Heart right ventricle (tissue), 16 donors: Measurements from ENCODE around the gene POLG. TPM values are rescaled to one million over a fixed set of nuclear protein-coding genes. Genes with fewer than 3 reads are reported as not detected.

ENCODE experiments used
- ATAC-seq, 8 donors: fragments of 200-7000 bp; cut with Tn5 transposase; one replicate each; pipeline ENCODE4 v1.9.1; 2020; ENCODE audit warnings: mild to moderate bottlenecking in 8 of 8, moderate library complexity in 8 of 8, moderate number of reproducible peaks in 1 of 8
- DNase-seq, 2 donors: peaks; one replicate each; pipeline ENCODE4 v3.0.0-alpha.2; 2020
- H3K27ac ChIP-seq, 10 donors: fragments of 200-600 bp; sonication (generic) in 2 of 10; one replicate each; pipeline versions ENCODE4 v1.5.0 to v1.8.0; 2020 to 2022; ENCODE audit warnings: mild to moderate bottlenecking in 3 of 10
- H3K27me3 ChIP-seq, 7 donors: fragments of 200-600 bp; one replicate each; pipeline ENCODE4 v1.8.0; 2021 to 2022; ENCODE audit warnings: mild to moderate bottlenecking in 2 of 7
- H3K36me3 ChIP-seq, 9 donors: fragments of 200-600 bp; sonication (generic) in 1 of 9; one replicate each; pipeline versions ENCODE4 v1.5.0 to v1.8.0; 2020 to 2022; ENCODE audit warnings: mild to moderate bottlenecking in 2 of 9
- H3K4me1 ChIP-seq, 9 donors: fragments of 200-600 bp; sonication (generic) in 1 of 9; one replicate each; pipeline versions ENCODE4 v1.5.0 to v1.8.0; 2020 to 2022; ENCODE audit warnings: mild to moderate bottlenecking in 4 of 9
- H3K4me3 ChIP-seq, 10 donors: fragments of 200-600 bp; sonication (generic) in 2 of 10; one replicate each; pipeline versions ENCODE4 v1.5.0 to v1.8.0; 2020 to 2022; ENCODE audit warnings: mild to moderate bottlenecking in 7 of 10, moderate library complexity in 2 of 10
- H3K9me3 ChIP-seq, 11 donors: fragments of 200-600 bp in 10 of 11; sonication (generic) in 2 of 11; one replicate each; pipeline versions ENCODE4 v1.5.0 to v1.8.0; 2013 to 2022; ENCODE audit warnings: mild to moderate bottlenecking in 2 of 11, control low read depth in 1 of 11, moderate library complexity in 1 of 11
- CTCF ChIP-seq, 9 donors: fragments of 200-600 bp; sonication (generic) in 2 of 9; IDR thresholded peaks; one replicate each; pipeline versions ENCODE4 v1.5.0 to v1.8.0; 2021 to 2022; ENCODE audit warnings: antibody characterized with exemption in 9 of 9, mild to moderate bottlenecking in 5 of 9, moderate library complexity in 1 of 9
- WGBS, 2 donors: extraction: QIAGEN DNeasy Blood & Tissue Kit; methylation state at CpG; one replicate each; pipeline ENCODE4 v1.1.7; 2013; ENCODE audit warnings: inconsistent platforms in 1 of 2; 5-methylcytosine and 5-hydroxymethylcytosine counted together
- intact Hi-C, 10 donors: fragments of 100-400 bp; cut with DNase I; formaldehyde crosslinking; loops; one replicate each; pipeline versions ENCODE4 v1.11.1 to v1.14.2; 2022
- polyA plus RNA-seq, 2 donors: library from polyadenylated mRNA; stranded (reverse); fragments of 200-250 nt; gene quantifications; one replicate each; pipeline ENCODE4 v1.2.3, GENCODE V29; 2013
- total RNA-seq, 10 donors: library from RNA; stranded (reverse); fragmentation: NEBNext Ultra II Directional in 3 of 10; extraction: Animal tissue kit (Norgen Biotek cat#: 25700) in 3 of 10; gene quantifications; one replicate each; pipeline versions ENCODE4 v1.2.1 to v1.2.4, GENCODE V29; 2021 to 2023
- donor health status: Arrhythmogenic right ventricular cardiomyopathy.
- donor health status: ischemic (EF 13 %, LVEDD 7.1; RV severe dilation, severe dysfunction).
- donor health status: healthy with polysubstance abuse.
- donor health status: DM: no; HTN: yes; CAD: no.
- donor health status: DM: no; HTN: no; CAD: no.
- donor health status: ischemic (EF 25% LVEDD 6.9; RV normal size, moderate dysfunction).
- donor health status: ischemic (EF 25% LVEDD 5.7; RV mildly dilated, moderate dysfunction).
- donor health status: healthy.
- donor health status: DM: yes; HTN: yes; CAD: no.
- donor health status: Ischemic cardiomyopathy.
- donor health status: ischemic (EF 35%, LVEDD 5.7; RV mildly dilated, moderate dysfunction).
- donor health status: nonischemic (EF 11% LVEDD 7.7; RV severe dilation, severe dysfunction).
- donor health status: DM: yes; HTN: yes; CAD: no.
- donor health status: PGD.
- donor health status: ischemic (EF 29% LVEDD 5.4; RV normal size, mild dysfunction).
- donor health status: nonischemic (EF 23%, LVEDD 6.1; RV moderate dilation, normal function).

The POLG gene
- total and polyA plus RNA-seq, 12 donors, result 31.1 to 52.5 (median 34.7) TPM

DNA sequence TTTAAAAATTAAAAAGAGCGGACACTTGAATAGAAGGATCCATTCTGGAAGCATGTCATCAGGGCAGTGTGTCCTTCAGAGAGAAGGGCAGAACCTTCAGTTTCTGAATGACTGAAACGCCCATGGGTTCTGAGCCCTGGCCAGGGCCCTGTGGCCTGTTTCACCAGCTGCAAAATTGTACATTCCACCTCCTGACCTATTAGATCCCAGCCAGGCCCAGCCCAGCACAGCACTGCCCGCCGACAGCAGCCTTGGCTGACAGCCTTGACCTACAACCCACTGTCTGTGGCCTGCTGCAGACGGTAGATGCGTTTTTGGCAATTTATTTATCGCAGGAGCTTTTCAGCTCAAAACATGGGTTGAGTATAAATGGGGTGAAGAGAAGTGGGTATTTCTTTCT, 5.9 kb upstream of the POLG start:
- ATAC-seq (peak in 1 of 8 donors; percentile 51), DNase-seq (no peak)
- H3K27ac ChIP-seq, result no peak overlapping the region
- 61 to 73% methylated on average over 7 of the region's 7 CpGs for WGBS, 2 donors
- no peaks in the 10 kb centered on the region for H3K9me3 ChIP-seq
- H3K27me3 ChIP-seq, result peaks cover 0 to 20% (median 13%) of the 10 kb centered on the region in 7 donors
- intact Hi-C loops, result no loop called here
- no peak for TF ChIP-seq CTCF (IDR thresholded peaks at IDR 0.05)
- H3K4me3 ChIP-seq, result no peak overlapping the region
- peaks cover 2 to 9% (median 5%) of the 10 kb centered on the region in 9 donors for H3K4me1 ChIP-seq
- no peaks in the 10 kb centered on the region for H3K36me3 ChIP-seq

DNA sequence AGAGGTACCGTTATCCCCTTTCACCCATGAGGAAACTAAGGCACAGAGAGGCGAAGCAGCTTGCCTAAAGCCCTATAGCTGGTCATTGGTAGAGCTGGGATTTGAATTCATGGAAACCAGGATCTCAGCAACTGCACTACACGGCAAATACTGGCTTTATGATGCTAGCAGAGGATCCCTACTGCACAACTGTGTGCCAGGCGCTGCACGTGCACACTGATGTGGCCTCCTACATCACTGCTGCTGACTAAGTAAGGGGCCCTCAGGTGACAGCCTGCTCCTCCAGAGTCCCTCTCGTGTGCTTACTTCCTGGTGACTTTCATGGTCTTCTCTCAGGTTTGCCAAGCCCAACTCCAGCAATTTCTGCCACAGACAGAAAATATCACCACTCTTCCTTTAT, 3.4 kb upstream of the POLG start:
- Histone ChIP-seq H3K27me3 (peaks cover 0 to 5% (median 0%) of the 10 kb centered on the region in 7 donors), H3K9me3 (no peaks in the 10 kb centered on the region), H3K4me3 (no peak overlapping the region), H3K27ac (no peak overlapping the region), H3K4me1 (peaks cover 10 to 26% (median 22%) of the 10 kb centered on the region in 9 donors), H3K36me3 (peaks cover 0 to 6% (median 4%) of the 10 kb centered on the region in 9 donors)
- TF ChIP-seq CTCF (IDR thresholded peaks at IDR 0.05), result no peak
- WGBS, 2 donors, result 81 to 82% methylated on average over 6 of the region's 6 CpGs
- ATAC-seq (no peak), DNase-seq (no peak)
- intact Hi-C loops, result no loop called here

DNA sequence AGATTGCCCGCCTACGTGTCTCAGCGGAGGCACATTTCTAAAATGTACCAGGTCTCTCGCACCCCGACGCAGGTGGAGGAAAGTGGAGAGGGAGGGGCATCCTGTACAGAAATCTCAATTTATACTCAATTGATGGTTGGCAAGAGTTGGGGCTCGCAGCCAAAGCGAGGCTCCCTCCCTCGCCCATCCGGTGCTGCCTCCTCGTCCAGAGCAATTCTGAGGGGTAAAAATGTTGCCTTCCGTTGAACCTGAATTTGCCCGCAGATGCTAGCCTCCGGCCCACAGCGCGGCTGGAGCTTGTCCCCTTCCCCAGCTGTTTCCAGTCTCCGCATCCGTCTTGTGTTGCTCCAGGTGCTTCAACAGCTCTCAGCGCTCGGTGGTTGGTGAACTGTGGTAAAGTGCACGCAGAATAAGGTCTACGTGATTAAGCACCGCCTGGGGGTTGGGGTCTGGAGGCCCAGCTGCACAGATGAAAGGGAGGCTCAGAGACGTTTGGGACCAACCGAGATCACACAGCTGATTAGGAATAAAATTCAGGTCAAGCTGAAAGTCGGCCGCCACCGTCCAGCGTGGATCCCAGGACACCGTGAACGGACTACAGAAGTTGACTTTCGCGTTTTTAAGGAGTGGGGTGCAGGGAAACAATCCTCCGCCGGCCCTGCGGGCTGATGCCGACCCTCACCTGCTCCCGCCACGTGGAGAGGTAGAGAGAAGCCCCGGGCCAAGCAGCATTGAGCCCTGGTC, 846 bp upstream of the POLG start:
- peak overlapping the region; percentile 3 to 99 (median 80) for H3K4me3 ChIP-seq
- no peak for TF ChIP-seq CTCF (IDR thresholded peaks at IDR 0.05)
- no peaks in the 10 kb centered on the region for H3K27me3 ChIP-seq
- H3K36me3 ChIP-seq, result peaks cover 0 to 32% (median 23%) of the 10 kb centered on the region in 9 donors
- WGBS, 2 donors, result 7 to 8% methylated on average over 40 of the region's 40 CpGs
- H3K9me3 ChIP-seq, result no peaks in the 10 kb centered on the region
- ATAC-seq, result peak in 5 of 8 donors; percentile 1 to 36 (median 5)
- H3K27ac ChIP-seq, result peak overlapping the region in 9 of 10 donors; percentile 32 to 98 (median 64)
- intact Hi-C loops, result no loop called here
- H3K4me1 ChIP-seq, result peaks cover 16 to 50% (median 47%) of the 10 kb centered on the region in 9 donors
- DNase-seq, result no peak

DNA sequence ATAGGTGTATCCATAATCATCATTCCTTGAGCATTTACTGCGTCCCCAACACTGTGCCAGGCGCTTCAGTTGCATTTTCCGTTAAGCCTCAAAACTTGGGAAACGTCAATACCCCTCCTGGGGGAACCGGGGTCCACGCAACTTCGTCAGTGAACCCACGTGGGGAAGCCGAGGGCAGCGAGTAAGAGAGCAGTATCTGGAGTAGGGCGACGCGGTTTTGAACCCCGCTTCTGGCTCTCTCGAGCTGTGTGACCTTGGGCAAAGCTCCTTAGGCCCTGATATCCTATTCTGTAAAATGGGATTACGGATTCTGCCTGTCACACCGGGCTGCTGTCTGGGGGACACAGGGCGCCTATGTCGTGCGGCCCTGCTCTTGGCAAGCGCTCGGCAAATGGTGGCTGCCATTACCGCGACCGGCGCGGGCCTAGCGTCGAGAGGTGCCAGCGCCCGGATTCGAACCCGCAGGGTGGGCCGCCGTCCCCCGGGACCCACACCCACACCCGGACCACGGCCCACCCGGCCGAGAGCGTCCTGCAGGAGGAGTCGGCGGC, 590 bp downstream of the POLG start:
- Histone ChIP-seq H3K4me3 (peak overlapping the region; percentile 58 to 99 (median 82)), H3K27ac (peak overlapping the region; percentile 83 to 98 (median 93)), H3K4me1 (peaks cover 25 to 64% (median 62%) of the 10 kb centered on the region in 9 donors), H3K36me3 (peaks cover 4 to 46% (median 35%) of the 10 kb centered on the region in 9 donors), H3K27me3 (no peaks in the 10 kb centered on the region), H3K9me3 (no peaks in the 10 kb centered on the region)
- DNase-seq, result no peak
- intact Hi-C loops, result no loop called here
- ATAC-seq, result no peak
- WGBS, 2 donors, result 1 to 2% methylated on average over 41 to 43 of the region's 43 CpGs
- TF ChIP-seq CTCF (IDR thresholded peaks at IDR 0.05), result no peak
